Caki2 (cell line): ENCODE results near the gene POLR1A. TPM values are rescaled to one million over a fixed set of nuclear protein-coding genes. Genes with fewer than 3 reads are reported as not detected.
A peak's percentile ranks its signal among the peaks of the same experiment; 100 is the strongest.

ENCODE experiments used
- DNase-seq: peaks from one replicate; pipeline ENCODE4 v3.0.0-alpha.2; 2015; ENCODE audit warnings: low read depth
- in situ Hi-C: cut with HindIII; loops from 2 replicates; pipeline ENCODE4 v1.10.0; 2016; ENCODE audit warnings: low sequenced_read_pairs, low pct_unique_long_range_greater_than_20kb, mixed read lengths
- total RNA-seq: library from RNA; depleted of rRNA; stranded (reverse); fragments of >200 nt; shearing (Covaris generic); gene quantifications from 2 replicates; pipeline ENCODE4 v1.2.3, GENCODE V29; 2014; ENCODE audit warnings: low replicate concordance

The POLR1A gene
- total RNA-seq, 1 experiment from 2014 or later: 13.5 TPM

DNA sequence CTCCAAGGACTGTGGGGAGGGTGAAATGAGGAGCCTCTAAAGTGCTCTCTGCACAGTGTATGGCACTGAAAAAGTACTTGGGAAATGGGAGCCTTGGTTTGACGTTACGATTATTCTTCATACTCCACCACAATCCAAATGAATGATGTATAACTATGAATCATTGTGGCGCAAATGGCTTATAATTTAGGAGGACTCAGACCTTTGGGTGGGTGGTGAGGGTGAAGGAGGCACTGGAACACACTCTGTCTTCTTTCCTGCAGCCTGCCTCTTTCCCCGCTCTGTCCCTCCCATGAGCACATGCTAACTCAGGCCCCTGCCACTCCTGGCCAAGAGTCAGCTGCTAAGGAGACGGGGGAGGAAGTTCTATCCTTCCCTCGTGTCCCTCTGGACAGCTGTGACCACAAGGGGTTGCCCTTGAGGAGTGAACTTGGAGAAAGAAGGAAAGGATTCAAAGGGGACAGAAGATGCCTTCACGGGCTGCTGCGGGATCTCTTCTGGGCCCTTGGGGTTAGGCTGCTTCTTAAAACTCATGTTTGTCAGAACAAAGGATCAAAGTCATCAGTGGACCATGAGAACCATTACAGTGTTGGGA is 36.5 kb downstream of the POLR1A start:
- in situ Hi-C loops: no loop called here
- DNase-seq: no peak

- DNase-seq: no peak
- in situ Hi-C loops: no loop called here
These were observed 37.0 kb downstream of the POLR1A start for GRCh38 chr2:86068648-86069047.

DNA sequence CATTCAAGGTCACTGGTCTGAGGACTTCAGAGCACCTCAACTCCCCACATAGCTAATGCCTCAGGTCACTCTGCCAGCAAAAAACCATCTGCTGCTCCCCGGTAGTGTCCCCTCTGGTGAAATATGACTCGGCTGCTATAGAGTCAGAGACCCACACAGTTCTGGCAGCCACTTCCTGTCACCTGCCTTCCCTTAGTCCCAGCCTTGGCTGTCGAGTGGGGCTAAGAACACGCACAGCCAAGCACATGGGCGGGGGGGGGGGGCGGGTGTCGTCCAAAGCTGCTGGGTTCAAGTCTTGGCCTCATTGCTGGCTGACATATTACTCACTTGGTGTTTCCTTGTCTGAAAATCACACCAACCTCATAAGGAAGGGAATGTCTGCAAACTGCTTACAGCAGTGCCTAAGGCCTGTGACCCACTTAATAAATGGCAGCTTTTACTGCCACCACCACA is 37.5 kb downstream of the POLR1A start:
- no peak for DNase-seq
- in situ Hi-C loops: no loop called here

DNA sequence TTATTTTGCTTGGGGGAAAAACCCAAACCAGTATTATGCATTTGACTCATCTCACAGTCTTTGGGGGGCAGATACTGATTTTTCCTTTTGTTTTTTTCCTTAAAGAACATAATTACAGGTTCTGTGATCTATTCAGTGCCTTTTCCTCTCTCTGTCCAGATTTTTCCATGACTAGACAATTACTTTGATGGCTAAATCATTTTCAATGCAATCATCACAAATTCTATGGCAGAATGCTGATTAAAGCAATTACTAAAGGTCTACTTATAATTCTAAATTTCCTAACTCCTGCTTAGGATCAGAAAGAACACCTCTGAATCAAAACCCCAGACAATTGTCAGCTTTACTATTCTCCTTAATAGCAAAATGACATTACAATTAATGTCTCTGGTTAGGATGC is 38.8 kb downstream of the POLR1A start:
- in situ Hi-C loops: no loop called here
- no peak for DNase-seq

DNA sequence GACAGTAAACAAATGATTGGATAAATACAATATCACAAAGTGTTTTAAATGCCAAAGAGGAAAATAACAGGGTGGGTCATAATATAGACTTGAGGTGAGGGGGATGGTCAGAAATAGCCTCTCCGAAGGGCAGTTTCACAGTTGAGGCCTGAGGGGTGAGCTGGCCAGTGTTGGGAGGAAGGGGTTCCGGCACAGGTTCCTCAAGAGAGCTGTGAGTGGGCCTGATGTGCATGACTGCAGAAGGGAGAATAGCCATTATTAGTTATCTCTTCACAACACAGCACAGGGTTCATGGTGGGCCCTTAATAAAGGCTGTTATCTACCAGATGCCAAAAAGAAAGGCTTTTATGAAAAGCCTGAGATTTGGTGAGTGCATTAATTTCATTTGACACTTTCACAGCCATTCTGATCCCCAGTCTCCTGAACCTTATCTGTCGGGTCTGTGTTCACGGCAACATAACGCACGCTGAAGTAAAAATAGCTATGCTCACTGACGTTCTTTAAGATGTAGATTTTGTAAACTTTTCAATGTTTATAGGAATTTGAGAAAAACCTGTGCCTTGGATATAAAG is 39.6 kb downstream of the POLR1A start:
- in situ Hi-C loops: no loop called here

GRCh38 chr2:86065512-86065911 is 40.2 kb downstream of the POLR1A start:
- DNase-seq: no peak
- in situ Hi-C loops: no loop called here

More for the DNA sequence above, 39.6 kb downstream of the POLR1A start:
- DNase-seq: no peak

GRCh38 chr2:86064006-86064405 is 41.7 kb downstream of the POLR1A start:
- DNase-seq: no peak
- in situ Hi-C loops: no loop called here

DNA sequence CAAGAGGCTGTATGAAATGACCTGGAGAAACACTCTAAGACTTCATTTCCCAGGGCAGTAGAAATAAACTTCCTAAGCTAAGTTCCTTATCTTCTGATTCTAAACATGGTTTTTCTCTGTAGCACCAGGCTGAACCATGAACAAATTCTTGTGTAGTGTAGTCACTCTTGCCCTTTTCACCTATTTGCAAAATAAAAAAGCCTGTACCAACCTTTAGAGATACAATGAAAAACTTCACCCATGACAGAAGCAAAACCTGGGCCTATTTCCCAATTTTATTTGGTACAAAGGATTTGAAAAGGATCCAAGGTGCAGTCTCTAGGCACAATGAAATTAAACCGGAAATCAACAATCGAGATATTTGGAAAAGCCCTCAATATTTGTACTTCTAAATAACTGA is 43.6 kb downstream of the POLR1A start:
- in situ Hi-C loops: no loop called here
- peak; percentile 34 for DNase-seq

DNA sequence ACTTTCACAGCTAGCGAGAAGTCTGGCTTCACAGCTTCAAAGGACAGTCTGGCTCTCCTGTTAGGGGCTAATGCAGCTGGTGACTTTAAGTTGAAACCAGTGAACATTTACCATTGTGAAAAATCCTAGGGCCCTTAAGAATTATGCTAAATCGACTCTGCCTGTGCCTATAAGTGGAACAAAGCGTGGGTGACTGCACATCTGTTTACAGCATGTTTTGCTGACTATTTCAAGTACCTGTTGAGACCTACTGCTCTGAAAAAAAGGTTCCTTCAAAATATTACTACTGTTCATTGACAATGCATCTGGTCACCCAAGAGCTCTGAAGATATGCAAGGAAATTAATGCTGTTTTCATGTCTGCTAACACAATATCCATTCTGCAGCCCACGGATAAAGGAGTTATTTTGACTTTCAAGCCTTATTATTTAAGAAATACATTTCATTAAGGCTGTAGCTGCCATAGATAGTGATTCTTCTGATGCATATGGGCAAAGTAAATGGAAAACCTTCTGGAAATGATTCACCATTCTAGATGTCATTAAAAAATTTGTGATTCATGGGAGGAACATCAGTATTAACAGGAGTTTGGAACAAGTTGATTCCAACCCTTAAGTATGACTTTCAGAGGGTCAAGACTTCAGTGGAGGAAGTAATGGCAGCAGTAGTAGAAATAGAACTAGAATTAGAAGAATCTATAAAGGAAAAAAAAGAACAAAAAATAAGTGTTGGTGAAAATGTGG is 48.9 kb downstream of the POLR1A start:
- in situ Hi-C loops: no loop called here
- DNase-seq: no peak

- no peak for DNase-seq
- in situ Hi-C loops: no loop called here
These were observed 50.4 kb downstream of the POLR1A start for GRCh38 chr2:86055314-86055713.

- in situ Hi-C loops: no loop called here
- no peak for DNase-seq
These were observed 51.1 kb downstream of the POLR1A start for GRCh38 chr2:86054535-86055082.

- in situ Hi-C loops: no loop called here
- no peak for DNase-seq
These were observed 52.5 kb downstream of the POLR1A start for GRCh38 chr2:86053166-86053565.

- no peak for DNase-seq
- in situ Hi-C loops: no loop called here
These were observed 53.0 kb downstream of the POLR1A start for GRCh38 chr2:86052676-86053075.

DNA sequence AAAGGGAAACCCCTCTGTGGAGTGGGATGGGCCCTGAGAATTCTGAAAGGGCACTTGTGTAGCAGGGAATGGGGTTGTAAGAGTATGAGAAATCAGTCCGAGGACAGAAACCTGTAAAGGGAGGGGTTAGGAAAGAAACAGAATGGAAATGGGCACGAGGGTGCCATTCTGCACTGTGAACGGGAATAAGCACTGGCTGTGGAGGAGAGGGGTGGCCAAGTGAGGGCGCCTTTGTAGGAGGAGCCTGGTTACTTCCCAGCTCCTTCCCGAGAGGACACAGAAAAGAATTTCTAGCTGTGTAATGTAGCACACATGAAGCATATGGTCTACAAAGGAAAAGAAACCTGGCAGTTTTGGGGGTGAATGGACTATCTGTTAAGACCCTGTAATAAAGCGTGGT is 53.4 kb downstream of the POLR1A start:
- in situ Hi-C loops: no loop called here
- DNase-seq: no peak

- DNase-seq: no peak
These were observed 55.4 kb downstream of the POLR1A start for GRCh38 chr2:86050301-86050700.

DNA sequence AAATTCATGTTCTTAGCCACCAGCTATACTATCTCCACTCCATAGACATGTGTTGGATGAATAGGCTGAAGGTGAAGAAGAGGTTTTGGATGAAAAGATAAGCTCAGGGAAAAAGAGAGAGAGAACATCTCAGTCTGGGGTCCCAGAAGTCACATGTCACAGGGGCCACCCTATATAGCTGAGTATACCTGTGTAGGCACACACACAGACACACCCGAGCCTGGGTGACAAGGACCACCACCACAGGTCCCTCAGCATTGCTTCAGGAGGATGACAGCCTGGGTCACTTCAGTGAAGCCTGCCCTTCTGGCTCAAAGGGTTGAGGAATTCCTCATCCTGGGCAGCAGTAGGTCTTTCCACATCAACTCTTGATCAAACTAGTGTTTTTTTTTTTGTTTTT is 56.2 kb downstream of the POLR1A start:
- in situ Hi-C loops: no loop called here
- DNase-seq: no peak

More at GRCh38 chr2:86050301-86050700, 55.4 kb downstream of the POLR1A start:
- in situ Hi-C loops: no loop called here

GRCh38 chr2:86048888-86049287 is 56.8 kb downstream of the POLR1A start:
- in situ Hi-C loops: no loop called here
- no peak for DNase-seq

- DNase-seq: no peak
- in situ Hi-C loops: no loop called here
These were observed 57.3 kb downstream of the POLR1A start for GRCh38 chr2:86048383-86048701.

- in situ Hi-C loops: no loop called here
- DNase-seq: no peak
These were observed 57.9 kb downstream of the POLR1A start for GRCh38 chr2:86047575-86048382.
